Left renal pelvis (tissue), 4 donors: Measurements from ENCODE around the gene GRID2. TPM values are rescaled to one million over a fixed set of nuclear protein-coding genes. Genes with fewer than 3 reads are reported as not detected.
"Not testable (repeated sequence)": the region's sequence is repeated elsewhere in the genome, so short reads cannot be mapped to it uniquely, and the experiment has no call there.

Experiments used
- DNase-seq, 4 donors: peaks; one replicate each; pipeline ENCODE4 v3.0.0-alpha.2; 2013; ENCODE audit warnings: low read depth in 4 of 4, low spot score in 3 of 4
- polyA plus RNA-seq, 4 donors: library from polyadenylated mRNA; unstranded; fragments of 120-200 nt; gene quantifications; one replicate each; pipeline ENCODE4 v1.2.1, GENCODE V29; 2013; ENCODE audit not compliant: insufficient read length in 4 of 4

The GRID2 gene
- polyA plus RNA-seq, 4 donors = 2.9 to 7.1 (median 3.4) TPM

- DNase-seq = peak; percentile 33 to 46 (median 35)
Measured at GRCh38 chr4:92305148-92305877, 1.5 kb downstream of the GRID2 start.

GRCh38 chr4:92305878-92306520 lies 2.2 kb downstream of the GRID2 start:
- DNase-seq = no peak

- no peak for DNase-seq
Measured at GRCh38 chr4:92307181-92307580, 3.4 kb downstream of the GRID2 start.

- DNase-seq = no peak
Measured at GRCh38 chr4:92307866-92308265, 4.1 kb downstream of the GRID2 start.

GRCh38 chr4:92317047-92317446 lies 13.3 kb downstream of the GRID2 start:
- no peak for DNase-seq

- DNase-seq = no peak
Measured at GRCh38 chr4:92328095-92328494, 24.3 kb downstream of the GRID2 start.

- DNase-seq = no peak
Measured at GRCh38 chr4:92333016-92333415, 29.2 kb downstream of the GRID2 start.

GRCh38 chr4:92334716-92335350 lies 31.1 kb downstream of the GRID2 start:
- DNase-seq = no peak

GRCh38 chr4:92339676-92340075 lies 35.9 kb downstream of the GRID2 start:
- DNase-seq = no peak

- DNase-seq = no peak
Measured at GRCh38 chr4:92344216-92344615, 40.5 kb downstream of the GRID2 start.

- no peak for DNase-seq
Measured at GRCh38 chr4:92346289-92346688, 42.5 kb downstream of the GRID2 start.

- no peak for DNase-seq
Measured at GRCh38 chr4:92357966-92358365, 54.2 kb downstream of the GRID2 start.

GRCh38 chr4:92359491-92359890 lies 55.7 kb downstream of the GRID2 start:
- DNase-seq = no peak

GRCh38 chr4:92362028-92362427 lies 58.3 kb downstream of the GRID2 start:
- no peak for DNase-seq

- no peak for DNase-seq
Measured at GRCh38 chr4:92368653-92369052, 64.9 kb downstream of the GRID2 start.

- DNase-seq = no peak
Measured at GRCh38 chr4:92381616-92382015, 77.8 kb downstream of the GRID2 start.

GRCh38 chr4:92382128-92382527 lies 78.4 kb downstream of the GRID2 start:
- DNase-seq = no peak

GRCh38 chr4:92387459-92388069 lies 83.8 kb downstream of the GRID2 start:
- DNase-seq = peak in 2 of 4 donors; percentile 6 to 11

GRCh38 chr4:92399032-92399431 lies 95.3 kb downstream of the GRID2 start:
- no peak for DNase-seq

- DNase-seq = not testable (repeated sequence)
Measured at GRCh38 chr4:92403525-92403924, 99.8 kb downstream of the GRID2 start.

- DNase-seq = no peak
Measured at GRCh38 chr4:92406488-92406887, 102.7 kb downstream of the GRID2 start.
